Stimulated activated CD8-positive, alpha-beta memory T cell treated with anti-CD3 and anti-CD28 coated beads, Interleukin-4, amount 100 ng/mL, for 4 hours (primary cell): ENCODE measurements around the gene TEX28.
"Not testable (repeated sequence)": the region's sequence is repeated elsewhere in the genome, so short reads cannot be mapped to it uniquely, and the experiment has no call there.

ENCODE experiments used
- DNase-seq, 2 donors: peaks; one replicate each; pipeline ENCODE4 v3.0.0-alpha.2; 2020; ENCODE audit warnings: low read depth in 2 of 2, low spot score in 1 of 2

Gene TEX28

DNA sequence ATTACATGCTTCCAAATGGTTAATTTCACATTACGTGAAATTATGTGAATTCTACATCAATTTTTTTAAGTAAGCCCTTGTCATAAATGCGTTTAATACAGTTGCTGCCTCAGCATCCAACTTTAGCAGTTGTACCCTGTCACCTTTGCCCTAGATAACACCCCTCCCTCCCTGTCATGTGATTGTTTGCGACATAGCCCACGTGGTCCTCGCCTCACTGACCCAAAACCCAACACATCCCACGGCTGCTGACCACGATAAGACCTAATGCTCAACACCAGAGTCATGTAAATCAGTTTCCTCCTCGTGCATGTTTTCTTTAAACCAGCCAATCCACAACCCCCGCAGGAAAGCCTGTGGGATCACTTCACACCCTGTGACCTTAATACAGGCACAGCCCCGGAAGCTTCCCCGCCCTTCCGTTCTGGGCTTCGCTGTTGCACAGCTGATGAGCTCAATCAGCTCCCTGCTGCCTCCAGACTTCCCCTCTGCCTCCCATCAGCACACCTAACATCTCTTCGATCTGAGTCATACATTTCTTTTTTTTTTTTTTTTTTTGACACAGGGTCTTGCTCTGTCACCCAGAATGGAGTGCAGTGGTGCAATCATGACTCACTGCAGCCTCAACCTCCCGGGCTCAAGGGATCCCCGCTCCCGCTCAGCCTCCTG, 47.4 kb downstream of the TEX28 start:
- not testable (repeated sequence) for DNase-seq

DNA sequence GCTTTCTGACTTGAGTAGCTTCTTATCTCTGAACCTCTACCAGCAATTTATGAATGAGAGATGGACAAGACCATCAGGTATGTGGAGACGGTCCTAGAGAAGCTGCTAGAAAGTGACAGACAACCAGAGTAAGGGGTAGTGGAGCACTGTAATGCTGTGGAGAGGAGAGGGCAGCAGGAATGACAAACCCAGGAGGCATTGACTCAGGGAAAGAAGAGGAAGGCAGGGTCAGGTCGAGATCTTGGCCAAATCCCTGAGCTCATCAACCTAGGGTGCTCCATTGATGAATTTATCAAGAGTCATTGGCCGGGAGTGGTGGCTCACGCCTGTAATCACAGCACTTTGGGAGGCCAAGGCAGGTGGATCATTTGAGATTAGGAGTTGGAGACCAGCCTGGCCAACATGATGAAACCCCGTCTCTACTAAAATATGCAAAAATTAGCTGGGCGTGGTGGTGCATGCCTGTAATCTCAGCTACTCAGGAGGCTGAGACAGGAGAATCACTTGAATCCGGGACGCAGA, 54.9 kb downstream of the TEX28 start:
- DNase-seq = not testable (repeated sequence)

DNA sequence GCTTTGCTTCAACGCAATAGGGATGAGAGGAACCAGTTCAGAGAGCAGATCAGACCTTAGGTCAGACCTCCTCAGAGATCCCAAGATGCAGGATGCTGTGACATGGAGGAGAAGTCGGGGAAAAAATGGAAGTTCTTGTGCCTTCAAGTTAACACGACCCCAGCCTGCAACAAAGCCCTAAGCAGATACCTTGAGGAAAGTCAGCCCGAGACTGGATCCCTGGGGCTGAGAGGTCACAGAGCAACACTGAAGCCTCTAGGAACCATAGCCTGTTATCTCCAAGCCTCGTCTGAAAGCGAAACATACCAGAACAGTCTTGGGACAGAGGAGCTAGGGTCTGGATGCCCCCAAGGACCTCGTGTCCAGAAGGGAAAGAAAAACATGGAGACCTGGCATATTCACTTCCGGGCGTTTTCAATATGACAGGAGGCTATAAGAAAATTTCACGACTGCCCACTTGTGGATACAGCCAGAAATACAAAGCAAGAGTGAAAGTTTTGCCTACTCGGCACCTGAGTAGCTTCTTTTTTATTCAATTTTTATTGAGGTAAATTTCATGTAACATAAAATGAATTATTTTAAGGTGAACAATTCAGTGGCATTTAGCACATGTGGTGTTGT, 55.9 kb downstream of the TEX28 start:
- not testable (repeated sequence) for DNase-seq

DNA sequence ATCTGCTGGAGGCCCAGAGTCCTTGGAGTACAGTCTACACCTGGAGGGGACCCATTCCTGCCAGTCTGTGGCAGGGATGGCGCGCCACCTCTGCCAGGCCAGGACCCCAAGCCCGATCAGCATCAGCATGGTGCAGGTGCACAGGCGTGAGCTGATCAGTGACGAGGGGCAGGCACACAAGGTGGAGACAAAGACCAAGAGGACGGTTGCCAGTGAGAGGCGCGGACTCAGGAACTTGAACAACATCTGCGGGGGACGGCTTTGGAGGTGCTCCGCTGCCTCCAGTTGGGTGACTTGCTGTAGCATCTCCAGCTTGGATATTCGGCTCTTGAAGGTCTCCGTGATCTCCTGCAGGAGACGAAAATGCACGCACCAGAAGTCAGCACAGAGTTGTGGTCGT, 61.3 kb downstream of the TEX28 start:
- DNase-seq = not testable (repeated sequence)

DNA sequence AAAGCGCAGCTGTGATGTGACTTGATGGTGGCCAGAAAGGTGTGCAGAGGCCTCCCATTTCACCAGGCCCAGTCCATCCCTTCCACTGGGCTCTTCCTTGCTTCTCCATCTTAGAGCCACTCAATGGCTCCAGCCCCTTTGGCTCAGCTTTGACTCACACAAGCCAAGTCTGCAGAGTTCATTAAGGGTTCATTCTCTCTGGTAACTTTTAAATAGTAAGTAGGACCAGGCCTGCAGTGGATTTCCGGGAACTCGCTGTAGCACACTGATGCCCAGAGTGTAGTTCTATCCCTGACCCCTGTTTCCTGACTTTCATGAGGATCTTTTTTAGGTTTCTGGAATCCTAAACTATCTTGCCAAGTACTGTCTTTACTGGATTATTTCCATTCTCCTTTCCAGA, 63.5 kb downstream of the TEX28 start:
- not testable (repeated sequence) for DNase-seq

DNA sequence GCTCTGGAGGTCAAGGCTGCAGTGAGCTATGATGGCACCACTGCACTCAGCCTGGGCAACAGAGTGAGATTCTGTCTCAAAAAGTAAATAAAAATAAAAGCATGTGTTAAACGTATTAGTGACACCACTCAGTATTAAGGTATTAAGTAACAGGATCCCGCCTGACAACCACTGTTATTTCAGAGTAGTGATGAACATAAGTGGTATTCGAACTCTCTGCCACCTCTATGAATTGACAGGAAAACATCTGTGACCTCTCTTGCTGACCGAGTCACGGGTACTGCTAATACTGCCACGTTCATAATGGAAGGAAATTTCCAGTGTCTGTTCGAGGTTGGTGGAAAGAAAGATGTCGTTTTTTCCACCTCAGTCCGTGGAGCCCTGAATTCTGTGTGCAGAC, 68.2 kb downstream of the TEX28 start:
- not testable (repeated sequence) for DNase-seq

DNA sequence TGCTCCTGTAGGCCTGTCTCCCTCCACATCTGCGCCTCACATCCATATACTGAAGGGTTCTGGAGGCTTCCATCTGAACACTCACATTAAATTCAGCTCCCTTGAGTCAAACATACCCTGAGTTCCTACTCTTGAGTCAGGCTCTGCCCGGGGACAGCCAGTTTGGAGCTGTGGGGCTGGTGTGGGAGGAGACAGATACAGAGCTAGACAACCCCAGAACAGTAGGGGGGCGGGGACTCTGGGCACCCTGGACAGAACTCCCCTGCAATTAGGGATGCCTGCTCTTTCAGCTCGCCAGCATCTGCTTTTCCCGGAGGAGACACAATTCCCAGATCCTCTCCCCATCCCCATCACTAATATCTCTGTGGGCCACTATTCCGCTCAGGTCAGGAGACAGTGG, 69.6 kb downstream of the TEX28 start:
- DNase-seq = not testable (repeated sequence)
